Iris pigment epithelial cell (primary cell): ENCODE data around the gene MRNIP.

Experiments
- DNase-seq: peaks from one replicate; pipeline ENCODE4 v3.0.0-alpha.2; 2011; ENCODE audit warnings: low read depth

Gene MRNIP

DNA sequence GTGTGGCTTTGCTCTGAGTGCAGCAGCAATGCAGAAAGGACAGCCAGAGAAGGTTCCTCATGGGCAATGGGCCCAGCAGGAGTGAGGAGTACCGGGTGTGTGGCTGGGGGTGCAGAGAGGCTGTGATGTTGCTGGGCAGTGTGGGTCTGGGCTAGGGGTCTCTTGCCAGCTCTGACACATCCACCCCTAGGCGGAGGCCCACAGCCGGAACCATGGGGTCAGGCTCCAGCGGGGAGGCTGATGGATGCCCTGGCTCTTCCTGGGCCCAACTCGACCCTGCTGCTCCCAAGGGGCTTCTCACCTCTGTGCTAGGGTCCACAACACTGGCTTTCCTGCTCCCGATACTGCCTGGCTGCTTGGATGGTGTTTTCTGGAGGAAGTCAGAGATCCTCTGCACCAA lies 29.2 kb upstream of the MRNIP start:
- no peak for DNase-seq

DNA sequence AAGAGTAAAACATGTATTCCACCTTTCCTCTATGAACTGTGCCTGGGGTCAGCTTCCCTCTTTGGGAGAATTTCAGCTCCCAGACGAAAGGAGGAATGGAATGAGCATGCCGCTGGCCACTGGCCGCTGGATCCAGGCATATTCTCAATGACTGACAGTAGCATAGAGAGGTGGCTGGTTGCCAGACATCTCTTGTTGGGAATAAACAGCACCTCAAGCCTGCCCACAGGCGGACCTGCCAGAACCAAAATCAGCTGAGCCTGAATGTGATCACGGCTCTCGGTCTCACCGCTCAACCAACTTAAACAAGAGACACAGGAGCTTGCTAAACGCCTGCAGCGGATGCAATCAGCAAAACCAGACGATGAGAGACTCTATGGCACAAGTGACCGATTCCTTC lies 28.5 kb upstream of the MRNIP start:
- no peak for DNase-seq

DNA sequence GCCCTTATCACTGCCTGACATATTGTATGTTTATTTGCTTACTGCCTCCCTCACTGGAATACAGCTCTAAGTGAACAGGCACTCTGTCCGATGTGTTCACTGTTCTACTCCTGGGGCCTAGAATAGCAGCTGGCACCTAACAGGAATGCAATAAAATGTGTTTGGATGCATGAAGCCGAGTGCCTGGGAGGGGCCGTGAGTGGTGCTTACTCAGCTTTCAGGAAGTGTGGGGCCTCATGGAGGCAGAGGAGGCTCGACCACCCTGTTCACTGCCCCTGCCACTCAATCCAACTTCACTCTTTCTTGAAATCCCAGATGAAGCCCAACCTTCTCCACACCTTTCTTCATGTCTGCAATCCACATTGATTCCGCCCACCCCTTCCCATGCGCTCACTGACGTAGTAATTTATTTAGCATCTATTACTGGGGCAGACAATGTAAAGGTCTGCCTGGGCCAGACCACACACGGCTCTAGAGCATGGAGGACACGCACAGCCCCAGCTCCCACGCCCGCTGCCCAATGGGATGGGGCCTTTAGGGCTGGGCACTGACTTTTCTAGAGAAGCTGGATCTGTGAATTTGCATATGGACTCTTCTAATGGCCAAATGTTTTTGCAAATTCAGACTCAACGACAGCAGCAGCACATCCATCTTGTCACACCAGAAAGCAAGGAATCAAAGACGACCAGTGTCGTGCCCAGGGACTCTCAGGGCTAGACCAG lies 27.7 kb upstream of the MRNIP start:
- no peak for DNase-seq

DNA sequence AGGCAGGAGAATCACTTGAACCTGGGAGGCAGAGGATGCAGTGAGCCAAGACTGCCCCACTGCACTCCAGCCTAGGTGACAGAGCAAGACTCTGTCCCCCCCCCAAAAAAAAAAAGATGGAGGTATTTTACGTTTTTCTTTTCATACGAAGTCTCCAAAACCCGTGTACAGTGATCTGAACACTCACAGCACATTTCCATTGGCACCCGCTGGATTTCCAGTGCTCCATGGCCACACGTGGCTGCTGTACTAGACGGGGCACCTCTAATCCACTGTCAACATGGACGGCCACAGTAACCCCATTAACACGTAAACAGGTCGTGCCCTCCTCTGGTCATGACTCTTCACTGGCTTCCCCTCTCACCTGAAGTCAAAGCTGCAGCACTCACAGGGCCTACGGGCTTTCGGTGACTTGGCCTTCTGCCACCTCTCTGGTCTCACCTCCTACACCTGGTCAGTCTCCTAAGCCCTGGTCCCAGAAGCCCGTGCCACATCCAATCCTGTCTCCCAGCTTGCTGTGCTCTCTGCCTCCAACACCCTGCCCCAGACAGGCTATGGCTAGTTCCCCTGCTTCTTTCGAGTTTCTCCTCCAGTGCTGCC lies 27.0 kb upstream of the MRNIP start:
- no peak for DNase-seq

DNA sequence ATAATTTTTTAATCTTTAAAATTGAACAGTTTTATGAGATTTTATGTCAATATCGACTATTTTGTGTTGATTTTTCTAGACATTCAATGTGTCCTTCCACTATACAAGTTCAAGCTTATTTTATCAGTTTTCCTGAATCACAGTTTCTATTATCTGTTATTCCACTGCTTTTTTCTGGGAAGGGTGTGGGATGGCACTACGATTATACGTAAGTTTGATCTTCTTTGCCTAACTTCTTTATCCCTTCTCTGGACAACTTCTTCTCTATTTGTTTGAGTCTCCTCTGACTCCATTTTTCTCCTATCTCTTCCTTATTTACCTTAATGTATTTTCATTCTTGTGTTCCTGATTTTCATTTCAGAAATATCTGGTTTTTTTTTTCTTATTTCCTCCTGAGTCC lies 24.5 kb upstream of the MRNIP start:
- DNase-seq: no peak

DNA sequence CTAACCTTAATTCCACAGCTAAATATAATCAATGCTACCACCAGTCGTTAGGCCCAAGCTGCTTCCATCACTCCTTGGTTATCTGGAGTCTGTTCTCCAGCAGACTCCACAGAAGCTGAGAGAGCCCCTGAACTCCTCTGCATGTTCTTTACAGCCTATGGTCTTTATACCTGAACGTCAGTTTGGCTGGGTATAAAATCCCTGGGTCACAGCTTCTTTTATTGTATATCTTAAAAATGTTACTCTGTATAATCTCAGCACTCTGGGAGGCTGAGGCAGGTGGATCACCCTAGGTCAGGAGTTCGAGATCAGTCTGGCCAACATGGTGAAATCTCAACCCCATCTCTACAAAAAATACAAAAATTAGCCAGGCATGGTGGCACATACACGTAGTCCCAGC lies 23.7 kb upstream of the MRNIP start:
- no peak for DNase-seq

DNA sequence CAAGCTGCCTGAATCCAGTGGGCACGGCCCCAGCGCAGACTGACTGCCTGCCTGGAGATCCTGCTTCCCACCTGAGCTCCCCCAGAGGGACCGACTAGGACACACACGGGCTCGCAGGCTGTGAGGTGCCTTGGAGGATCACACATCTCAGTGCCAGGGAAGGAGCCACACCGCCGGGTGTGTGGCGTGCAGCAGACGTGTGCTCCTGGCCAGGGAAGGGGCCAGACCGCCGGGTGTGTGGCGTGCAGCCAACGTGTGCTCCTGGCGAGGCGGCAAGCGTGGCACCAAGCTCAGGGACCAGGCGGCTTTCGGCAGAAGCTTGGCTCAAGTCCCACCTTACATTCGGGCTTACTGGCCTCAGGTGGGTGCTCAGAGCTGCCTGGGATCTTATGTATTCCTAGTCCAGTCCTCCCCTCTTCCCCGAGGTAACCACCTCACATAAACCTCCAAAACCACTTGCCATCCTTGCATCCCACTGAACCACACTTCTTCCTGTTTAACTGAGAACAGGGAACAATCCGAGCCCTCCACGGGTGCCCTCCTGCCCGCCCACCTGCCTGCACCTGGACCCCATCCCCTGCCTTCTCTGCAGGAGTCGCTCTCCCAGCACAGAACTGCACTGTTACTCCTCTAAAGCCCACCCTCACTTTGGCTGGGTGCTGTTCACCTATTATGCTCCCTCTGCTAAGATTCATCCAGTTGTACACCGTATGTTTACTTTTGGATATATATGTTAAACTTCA lies 22.4 kb upstream of the MRNIP start:
- no peak for DNase-seq

DNA sequence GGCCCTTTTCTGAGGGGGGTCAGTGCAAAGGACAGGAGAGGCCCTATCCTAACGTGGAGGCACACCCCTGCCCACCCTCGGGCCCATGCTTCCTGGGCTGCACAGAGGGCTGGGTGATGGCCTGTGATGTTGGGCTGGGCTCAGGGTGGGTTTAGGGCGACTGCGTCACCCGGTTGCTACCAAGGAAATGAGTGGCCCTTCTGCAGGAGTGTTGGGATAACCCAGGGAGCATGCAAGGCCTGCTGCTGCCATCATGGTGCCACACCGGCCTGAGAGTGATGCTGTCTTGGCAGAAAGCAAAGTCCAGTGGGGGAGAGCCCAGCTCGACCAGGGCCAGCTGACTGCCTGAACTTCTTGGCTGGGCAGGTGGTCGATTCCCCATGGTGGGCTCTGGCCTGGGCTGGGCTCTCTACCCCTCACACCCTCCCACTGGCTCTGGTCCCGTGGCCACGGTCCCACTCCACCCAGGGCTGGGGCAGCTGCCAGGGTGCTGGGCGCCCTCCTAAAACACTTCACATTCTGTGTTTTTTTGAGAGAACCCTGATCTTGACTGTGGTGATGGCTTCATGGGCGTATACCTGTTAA lies 21.5 kb upstream of the MRNIP start:
- DNase-seq: no peak

DNA sequence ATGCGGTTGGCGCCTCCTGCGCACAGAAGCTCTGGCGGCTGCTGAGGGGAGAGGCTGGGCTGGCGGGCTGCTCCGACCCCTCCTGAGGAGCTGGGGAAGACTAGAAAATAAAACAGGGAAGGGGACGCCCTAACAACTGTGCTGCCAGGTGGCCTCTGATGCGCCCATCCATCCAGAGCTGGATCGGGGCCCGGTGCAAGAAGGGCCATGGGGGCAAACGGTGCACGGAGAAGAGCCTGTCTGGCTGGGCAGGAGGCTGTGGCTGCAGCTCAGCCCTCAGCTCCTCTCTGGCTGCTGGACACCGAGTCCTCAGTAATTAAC lies 21.0 kb upstream of the MRNIP start:
- DNase-seq: no peak

DNA sequence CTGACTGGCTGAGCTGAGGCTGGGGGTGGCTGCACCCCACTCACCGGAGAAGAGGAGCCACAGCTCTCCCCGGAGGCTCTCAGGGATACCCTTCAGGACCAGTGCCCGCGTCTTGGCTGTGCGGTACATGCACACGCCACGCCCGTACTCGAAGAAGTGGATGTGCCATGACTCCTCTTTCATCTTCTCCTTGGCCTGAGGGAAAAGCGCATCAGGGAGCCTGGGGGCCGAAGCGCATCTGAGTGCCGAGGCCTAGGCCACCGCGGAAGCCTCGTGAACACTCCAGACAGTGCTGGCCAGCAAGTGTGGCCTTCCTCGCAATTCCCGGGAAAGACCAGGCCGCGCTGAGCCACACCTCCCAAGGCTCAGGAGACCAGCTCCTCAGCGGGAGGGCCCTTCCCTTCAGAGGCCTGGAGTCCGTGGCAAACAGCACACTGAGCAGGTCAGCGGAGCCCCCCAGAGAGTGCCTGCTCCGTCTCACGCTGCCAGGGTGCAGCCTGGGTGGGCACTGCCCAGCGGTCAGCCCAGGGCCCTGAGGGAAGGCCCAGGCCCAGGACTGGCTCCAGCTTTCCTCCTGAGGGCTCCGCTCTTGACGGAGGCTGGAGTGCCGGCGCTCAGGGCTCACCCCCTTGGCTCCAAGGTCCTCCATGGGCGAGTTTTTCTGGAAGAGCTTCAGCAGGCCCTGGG lies 20.5 kb upstream of the MRNIP start:
- no peak for DNase-seq

DNA sequence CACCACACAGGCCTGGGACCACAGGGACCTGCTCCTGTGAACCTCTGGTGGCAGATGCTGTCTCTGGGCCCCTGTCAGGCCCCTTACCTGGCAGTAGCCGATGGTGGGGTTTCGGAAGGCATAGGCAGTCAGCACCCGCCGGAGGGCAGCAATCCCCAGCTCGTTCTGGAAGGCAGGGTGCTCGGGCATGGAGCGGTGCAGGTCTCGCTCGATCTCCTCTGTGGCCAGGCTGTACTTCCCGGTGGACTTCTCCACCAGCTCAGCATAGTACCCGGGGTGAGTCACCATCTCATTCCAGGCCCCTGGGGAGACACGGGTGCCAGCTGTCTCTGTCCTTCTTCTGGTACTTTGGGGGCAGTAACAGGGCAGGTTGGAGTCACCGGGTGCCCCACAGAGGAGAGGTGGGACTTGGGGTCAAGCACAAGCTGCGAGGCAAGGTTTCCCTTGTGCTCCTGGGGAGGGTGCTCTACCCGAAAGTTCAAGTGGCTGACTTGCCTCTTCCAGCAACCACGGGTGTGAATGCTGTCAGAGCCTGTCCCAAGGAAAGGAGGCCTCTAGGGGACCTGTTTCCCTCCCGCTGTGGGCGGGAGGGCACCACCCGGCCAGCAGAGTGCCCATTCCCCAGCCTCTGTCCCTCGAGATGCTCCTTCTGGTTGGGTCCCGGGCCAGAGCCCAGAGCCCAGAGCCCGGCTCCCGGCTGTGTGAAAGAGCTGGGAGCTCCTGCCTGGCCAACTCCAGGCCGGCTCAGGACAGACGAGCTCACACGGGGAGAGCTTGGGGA lies 19.8 kb upstream of the MRNIP start:
- DNase-seq: no peak

DNA sequence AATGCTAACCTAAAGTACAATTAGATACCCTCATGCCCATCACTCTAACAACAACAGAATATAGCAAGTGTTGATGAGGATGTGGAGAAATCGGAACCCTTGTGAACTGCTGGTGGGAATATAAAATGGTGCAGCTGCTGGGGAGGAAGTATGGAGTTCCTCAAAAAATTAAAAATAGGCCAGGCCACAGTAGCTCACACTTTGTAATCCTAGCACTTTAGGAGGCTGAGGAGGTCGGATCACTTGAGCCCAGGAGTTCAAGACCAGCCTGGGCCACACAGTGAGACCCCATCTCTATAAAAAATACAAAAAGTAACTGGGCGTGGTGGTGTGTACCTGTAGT lies 18.0 kb upstream of the MRNIP start:
- DNase-seq: no peak

DNA sequence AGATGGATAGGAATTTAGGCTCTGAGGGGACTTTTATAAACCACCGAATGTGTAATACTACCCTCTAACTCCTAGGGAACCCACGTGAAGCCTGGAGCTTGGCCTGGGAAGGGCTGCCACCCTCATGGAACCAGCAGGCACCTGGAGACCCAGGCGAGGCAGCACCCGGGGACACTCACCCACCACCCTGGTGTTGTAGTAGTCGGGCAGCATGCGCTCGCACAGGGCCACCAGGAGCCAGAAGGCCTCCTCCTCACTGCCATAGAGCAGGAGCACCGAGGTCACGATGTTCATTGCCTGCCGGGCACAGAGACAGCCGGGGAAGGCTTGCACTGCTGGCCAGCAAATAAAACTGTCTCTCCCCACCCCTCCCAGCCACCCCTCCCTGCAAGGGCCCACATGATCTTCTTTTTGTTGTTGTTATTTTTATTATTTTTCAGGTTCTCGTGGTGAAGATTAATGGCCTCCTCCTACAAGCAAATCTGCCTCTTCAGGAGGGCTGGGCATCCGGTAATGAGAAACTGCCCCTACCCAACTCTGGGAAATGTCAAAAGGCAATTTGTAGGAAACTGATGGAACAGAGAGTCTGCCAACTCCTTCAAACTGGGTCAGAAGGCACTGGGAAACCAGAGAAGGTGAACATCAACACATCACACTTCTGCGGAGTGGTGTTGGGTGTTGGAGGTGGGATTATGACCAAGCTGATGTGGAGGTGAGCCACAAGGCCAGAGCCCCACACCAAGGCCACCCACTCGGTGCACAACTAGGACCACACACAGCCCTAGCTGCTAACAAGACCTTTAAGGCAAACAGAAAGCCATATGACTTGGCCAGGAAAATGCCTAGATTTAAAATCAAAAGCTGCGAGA lies 17.4 kb upstream of the MRNIP start:
- no peak for DNase-seq

DNA sequence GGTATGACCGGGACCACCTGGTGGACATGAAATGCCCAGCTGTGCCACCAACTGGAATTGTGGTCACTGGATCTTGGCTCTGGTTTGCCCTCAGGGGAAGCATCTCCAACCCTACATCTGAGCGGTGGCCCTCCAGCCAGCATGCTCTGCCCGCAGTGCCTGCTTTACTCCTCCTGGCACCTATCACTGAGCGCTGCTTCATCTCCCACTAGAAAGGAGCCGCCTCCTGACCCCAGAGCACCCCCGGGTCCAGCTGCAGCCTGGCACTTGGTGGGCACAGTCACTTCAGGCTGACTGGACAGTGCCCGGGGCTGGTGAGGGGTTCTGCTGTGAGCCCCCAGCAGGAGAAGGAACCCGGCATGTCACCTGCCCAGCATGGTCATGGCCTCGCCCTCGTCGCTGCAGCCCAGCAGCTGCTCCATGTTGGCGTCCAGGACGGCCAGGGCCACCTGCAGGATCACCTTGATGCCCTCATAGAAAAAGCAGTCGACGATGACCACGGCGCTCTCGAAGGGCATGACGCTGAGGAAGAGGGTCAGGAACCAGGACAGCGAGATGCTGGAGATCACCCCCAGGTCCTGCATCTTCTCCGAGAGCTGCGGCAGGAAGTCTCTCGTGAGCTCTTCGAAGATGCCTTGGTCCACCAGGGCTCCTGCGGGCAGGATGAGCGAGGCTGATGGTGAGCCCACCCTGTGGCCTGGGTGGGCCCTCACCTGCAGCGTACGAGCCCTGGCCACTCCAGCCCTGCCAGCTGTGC lies 16.1 kb upstream of the MRNIP start:
- no peak for DNase-seq

DNA sequence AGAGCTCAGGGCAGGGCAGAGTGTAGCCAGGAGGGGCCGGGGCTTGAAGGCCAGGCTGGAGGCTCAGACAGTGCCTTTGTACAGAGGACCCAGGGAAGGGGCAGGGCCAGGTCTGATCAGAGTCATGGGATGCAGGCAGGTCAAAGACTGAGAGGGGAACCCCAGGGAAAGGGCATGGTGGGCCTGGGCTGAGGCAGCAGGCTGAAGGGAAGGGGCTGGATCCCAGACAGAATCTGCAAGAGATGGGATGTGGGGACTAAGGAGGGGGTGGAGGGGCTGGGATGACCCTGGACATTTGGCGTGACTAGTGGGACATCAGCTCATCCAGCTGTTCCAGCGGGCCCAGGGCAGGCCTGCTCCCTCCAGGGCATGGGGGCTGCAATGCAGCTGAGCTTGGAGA lies 15.5 kb upstream of the MRNIP start:
- DNase-seq: no peak

DNA sequence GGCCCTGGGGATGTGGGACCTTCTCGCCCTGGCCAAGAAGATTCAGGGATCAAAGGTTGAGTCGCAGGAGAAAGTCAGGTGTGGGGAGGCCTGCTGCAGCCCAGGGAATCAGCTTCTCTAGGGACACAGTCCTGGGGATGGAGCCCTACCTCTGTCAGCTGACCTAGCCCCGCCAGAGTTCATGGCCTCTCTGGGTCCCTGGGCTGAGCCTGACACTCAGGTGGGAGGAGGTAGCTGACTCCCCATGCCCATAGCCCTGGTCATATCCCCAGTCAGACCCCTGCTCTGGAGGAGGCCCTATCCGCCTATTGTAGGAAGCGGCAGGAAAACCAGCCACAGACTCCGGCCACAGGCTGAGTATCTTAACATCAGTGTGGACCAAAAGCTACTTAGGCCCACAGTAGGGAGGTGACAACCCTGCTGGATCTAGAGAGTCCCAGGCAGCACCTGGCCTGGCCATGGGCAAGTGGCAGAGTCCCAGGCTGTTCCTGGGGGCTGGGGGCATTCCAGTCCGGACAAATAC lies 15.0 kb upstream of the MRNIP start:
- DNase-seq: no peak

DNA sequence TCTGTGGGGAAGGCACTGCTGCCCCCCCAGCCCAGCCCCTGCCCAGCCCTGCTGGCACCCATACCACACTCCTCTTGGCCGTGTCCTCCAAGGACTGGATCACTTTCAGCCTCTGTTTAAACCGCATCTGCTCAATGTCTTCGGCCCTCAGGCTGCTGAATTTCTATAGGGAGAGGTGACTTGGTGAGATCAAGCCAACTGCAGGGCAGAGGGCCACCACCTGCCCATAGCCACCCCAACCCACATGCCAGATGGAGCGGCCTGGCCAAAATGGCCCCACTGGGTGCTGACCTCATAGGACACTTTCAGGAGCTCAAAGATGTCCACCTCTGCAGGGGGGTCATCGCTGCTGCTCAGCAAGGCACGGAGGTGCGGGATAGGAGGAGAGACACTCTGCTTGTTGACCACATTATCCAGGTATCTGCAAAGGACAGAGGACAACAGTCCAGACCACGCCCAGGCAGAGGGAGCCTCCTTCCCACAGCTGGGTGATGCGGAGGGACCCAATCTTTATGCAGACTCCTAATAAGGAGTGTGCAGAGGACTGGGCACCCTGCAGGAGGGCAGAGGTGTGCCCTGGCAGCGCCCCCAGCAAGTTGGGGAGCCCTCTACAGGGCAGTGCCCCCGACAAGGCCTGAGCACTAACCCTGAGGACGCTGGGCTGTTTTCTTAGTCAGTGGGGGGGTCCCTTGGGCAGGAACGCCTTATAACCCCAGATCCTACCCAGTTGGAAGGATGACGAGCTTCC lies 14.4 kb upstream of the MRNIP start:
- DNase-seq: no peak

DNA sequence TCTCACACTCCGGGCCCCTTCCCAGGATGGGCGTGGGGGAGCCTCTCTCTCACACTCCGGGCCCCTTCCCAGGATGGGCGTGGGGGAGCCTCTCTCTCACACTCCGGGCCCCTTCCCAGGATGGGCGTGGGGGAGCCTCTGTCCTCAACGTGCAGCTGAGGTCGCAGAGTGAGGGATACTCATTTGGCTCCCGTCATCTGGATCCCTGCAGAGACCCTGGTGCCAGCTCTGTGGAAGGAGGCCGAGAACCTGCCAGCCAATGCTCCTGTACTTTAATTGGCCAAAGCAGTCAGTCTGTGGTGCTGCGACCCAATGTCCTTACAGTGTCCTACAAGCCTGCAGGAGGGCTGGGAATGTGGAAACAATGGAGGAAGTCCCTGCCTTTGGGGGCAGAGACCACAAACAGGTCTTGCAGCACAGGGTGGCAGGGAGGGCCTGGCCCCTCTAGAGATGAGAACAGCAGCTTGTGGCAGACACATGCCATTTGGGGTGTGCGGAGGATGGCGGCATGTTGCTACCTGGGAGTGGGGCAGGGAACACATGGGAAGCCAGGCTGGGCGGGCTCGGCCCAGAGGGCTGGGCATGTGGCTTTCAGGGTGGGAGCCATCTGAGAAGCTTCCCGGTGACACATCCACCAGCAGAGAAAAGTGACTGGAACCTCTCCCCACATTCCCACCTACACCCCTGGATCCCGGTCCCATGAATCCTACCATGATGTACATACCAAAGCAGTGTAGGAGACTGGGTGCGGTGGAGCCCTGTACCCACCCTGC lies 13.6 kb upstream of the MRNIP start:
- DNase-seq: no peak
